GM19438 (cell line): ENCODE measurements around the gene COQ8A.
"Not testable (repeated sequence)": the region's sequence is repeated elsewhere in the genome, so short reads cannot be mapped to it uniquely, and the experiment has no call there.

ENCODE experiments used
- ATAC-seq: cut with Tn5 transposase; IDR thresholded peaks from one replicate; pipeline ENCODE4 v1.9.1; 2021; ENCODE audit warnings: low read depth; ENCODE audit not compliant: unreplicated experiment

The COQ8A gene

DNA sequence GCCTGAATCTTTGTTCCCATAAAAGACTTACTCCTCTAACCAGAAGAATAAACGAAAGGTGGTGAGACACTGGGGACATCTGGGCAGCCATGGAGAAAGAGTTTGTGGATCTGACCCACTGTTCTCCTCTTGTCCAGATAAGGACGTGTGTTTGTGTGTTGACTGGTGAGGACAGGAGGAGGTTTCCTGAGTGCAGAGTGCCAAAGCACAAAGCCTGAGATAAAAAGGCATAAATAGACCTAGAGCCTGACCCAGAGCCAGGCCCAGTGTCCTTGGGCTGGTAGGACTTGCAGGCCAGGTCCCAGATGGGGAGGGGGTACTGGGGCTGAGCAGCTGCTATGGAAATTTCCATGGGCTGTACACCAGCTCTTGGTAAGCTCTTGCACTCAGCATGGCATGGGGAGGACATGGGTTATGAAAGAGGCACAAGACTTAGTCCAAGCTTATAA lies 19.6 kb upstream of the COQ8A start:
- ATAC-seq: no peak

DNA sequence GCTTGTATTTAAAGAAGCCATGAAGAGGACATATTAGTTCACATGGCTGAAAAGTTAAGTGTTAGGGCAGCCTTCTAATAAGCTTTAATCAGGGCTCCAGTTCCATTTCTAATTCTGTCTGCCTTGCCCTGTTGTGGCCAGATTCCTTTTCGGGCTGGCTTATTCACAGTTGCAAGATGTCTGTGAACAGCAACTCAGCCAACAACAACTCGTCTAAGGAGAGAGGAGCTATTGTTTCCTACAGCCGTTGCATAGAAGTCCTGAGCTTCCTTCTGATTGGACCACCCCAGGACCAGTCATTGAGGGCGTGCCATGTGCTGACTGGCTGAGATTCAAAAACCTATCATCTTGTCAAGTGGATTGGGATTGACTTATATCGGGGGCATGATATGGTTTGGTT lies 18.6 kb upstream of the COQ8A start:
- ATAC-seq: no peak

DNA sequence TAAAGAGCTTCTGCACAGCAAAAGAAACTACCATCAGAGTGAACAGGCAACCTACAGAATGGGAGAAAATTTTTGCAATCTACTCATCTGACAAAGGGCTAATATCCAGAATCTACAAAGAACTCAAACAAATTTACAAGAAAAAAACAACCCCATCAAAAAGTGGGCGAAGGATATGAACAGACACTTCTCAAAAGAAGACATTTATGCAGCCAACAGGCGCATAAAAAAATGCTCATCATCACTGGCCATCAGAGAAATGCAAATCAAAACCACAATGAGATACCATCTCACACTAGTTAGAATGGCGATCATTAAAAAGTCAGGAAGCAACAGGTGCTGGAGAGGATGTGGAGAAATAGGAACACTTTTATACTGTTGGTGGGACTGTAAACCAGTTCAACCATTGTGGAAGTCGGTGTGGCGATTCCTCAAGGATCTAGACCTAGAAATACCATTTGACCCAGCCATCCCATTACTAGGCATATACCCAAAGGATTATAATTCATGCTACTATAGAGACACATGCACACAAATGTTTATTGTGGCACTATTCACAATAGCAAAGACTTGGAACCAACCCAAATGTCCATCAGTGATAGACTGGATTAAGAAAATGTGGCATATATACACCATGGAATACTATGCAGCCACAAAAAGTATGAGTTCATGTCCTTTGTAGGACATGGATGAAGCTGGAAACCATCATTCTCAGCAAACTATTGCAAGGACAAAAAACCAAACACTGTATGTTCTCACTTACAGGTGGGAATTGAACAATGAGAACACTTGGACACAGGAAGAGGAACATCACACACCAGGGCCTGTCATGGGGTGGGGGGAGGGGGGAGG lies 10.6 kb upstream of the COQ8A start:
- not testable (repeated sequence) for ATAC-seq

DNA sequence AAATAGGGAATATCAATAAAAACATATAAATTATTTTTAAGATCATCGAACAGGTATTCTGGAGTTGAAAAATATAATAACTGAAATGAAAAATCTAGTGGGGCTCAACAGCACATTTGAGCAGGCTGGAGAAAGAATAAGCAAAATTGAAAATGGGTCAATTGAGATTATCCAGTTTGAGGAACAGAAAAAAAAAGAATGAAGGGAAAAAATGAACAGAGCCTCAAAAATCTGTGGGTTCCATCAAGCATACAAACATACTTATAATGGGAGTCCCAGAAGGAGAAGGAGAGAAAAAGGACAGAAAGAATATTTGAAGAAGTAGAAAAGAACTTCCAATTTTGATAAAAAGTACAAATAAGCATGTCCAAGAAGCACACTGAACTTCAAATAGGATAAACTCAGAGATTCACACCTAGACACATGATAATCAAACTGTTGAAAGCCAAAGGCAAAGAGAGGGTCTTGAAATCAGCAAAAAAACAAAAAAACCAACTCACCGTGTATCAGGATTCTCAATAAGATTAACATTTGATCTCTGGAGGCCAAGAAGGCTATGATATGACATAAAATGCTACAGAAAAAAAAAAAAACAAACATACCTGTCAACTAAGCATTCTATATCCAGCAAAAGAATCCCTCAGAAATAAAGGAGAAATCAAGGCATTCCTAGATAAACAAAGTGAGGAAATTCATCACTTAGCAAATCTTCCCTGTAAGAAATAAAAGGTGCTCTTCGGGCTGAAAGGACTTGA lies 5.4 kb upstream of the COQ8A start:
- no peak for ATAC-seq

DNA sequence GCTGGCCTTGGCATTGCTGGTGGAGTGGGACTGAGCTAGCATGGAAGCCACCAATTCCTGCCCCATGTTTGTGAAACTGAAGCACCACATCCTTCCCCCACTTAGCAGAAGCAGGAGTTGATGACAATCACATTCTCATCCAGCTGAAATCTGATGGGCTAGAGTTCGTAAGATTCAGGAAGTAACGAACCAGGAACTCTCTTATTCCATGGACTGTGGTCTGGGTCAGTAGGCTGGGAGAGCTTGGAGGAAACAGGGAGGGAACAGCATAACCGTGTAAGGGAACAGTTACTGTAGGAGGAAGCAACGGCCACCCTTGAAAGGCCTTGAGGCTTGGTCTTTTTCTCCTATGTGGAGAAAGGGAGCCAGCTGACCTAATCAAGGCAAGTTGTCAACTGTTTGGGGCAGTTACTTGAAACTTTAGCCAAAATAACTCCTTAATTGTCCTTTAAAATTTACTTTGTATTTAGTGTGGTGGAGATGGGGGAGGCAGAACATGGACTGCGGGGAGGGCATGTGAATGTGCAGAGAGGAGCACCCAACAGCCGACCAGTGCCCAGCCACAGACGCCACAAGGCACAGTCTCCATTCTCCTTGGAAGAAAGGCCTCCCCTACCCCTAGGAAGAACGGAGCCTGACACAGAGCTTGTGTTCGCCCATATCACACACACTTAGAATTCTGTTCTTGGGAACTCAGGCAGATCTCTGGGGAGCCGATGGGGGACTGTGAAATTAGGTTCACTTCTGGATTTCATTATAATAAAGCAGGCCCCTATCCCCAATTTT lies 2.0 kb upstream of the COQ8A start:
- ATAC-seq: no peak

DNA sequence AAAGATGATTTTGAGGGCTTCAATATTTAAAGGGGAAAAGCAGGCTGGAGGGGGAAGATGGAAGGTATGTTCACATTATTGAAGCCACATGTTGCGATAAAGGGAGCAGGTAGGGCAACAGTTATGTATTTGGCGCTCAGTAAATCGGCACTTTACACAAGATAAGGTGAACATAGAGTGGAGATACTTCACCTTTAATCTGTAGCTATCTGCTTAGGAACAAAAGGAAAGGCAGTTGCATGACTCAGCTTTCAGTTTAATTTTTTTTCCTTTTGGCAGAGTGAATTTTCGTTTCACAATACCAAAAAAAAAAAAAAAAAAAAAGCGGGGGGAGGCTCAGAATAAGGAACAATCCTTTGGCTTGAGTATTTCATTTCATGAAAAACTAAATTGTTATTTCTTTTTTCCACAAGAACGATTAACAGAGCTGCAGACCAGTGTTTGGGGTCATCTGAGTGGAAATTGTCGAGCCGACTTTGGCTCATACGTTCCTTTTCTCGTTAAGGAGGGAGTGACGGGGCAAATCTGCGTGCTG lies 1.1 kb upstream of the COQ8A start:
- ATAC-seq: no peak

DNA sequence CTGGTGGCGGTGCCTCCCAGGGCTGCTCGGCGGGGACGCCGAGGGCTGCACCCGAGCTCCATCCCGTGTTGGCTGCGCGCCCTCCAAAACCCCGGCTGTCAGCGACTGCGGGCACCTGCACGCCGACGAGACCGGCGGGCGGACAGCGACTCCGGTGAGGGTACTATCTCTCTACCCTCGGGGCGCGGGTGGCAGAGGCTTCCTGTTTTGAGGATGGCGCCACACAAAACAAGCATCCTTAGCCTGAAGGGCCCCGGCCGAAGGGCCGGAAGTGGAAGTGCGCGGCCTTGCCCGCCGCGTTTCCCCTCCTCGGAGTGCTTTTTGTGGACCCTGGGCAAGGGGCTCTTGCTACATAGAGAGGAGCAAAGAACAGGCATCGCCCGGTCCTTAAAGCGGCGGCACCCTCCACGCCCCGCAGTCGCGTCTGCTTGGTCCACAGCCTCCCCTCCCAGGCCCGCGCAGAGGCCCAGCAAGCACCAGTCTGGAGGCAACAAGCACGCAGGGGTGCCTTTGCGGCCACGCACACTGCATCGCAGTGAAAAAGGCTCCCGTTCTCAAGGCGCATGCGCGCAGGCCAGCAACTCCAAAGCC lies 561 bp upstream of the COQ8A start:
- ATAC-seq: peak; percentile 29

DNA sequence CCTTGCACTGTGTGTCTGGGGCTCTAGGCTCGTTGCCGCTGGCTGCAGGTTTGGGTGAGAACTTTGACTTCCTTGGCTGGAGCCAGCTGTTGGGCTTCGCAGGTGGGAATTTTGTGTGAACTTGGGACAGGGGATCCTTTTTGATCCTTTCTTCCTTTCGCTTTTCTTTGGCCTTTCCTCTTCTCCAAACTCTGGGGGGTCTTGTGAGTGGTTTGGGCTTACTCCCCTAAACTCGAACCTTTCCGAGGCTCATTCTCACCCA lies 643 bp downstream of the COQ8A start:
- ATAC-seq: no peak

DNA sequence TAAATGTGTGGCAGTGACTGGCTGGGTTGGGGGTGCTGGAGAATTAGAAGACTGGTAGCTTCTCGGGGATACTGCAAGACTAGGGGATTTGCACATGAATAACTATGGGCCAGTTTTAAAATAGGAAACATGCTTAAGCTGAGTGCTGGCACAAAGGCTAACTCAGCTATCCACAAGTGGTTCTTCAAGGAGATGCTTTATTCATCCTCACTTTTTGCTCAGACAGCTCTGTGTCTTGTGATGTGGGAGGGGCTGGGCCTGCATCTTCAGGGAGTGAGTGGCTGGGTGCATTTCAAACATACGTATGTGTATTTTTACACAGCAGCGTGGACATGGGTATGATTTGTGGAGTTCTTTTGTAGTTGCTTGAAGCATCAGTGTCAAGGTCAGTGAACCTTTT lies 2.3 kb downstream of the COQ8A start:
- ATAC-seq: no peak

DNA sequence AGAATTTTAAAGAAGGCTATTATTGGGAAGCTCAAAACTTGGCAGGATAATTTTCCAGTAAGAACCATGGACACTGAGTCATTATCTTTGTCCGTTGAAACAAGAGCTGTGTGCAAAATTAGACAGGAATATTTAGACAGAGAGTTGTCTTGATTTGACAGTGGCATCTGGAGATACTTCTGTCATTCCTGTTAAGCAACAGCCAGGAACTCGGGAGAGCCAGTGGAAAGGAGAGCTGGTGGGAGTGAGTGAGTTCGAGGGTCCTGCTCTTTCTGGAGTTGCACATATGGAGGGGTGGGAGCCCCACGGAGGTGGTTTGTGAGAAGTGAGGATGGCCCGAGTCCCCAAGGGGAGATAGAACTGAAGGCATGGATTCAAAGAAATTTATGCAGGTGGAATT lies 3.1 kb downstream of the COQ8A start:
- no peak for ATAC-seq

DNA sequence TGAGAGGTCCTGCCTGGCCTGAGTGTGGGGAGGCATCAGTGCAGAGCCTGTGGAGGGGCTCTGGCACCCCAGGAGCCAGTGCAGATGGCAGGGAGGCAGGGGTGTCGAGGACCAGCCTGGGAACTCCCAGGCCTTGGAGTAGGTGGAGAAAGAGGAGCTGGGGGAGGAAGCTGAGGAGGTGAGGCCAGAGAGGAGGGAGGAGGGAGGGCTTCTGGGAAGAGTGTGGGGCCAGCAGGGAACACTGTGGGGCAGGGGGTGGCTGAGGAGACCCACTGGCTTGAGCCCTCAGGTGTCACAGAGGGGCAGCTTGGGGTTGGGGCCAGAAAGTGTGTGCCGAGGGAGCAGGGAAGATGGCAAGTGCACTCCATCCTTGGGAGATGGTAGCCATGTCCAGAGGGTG lies 3.8 kb downstream of the COQ8A start:
- ATAC-seq: no peak

DNA sequence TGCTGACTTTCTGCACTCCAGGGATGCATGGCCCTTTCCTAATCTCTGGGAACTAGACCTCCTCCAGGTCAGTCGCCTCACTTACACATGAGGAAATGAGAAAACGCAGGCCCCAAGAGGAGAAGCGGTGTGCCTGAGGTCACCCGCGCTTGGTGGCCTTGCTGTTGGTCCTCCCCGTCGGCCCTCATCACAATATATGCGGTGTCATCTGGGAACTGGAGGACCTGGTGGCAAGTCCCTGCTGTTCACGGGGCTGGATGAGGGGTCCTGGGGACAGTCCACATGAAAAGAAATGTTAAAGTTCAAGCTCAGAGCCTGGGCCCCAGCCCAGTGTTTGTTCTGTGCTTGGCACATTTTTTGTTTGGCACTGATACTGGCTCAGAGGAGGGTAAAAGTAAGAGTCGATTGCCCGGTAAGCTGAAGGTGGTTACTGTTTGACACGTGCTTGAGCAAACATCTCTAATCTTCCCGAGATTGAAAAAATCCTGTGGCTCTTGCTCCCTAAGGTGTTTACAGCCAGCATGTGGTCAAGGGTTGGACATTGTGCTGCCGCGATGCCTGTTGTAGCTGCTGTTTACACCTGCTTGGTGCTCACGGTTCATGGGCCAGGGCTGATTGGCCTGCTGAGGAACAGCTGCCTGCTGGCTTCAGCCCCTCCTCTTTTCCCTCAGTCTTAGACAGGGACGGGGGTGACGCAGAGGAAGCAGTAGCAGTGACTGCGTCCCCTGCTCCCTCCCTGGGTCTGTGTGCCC lies 5.2 kb downstream of the COQ8A start:
- no peak for ATAC-seq

DNA sequence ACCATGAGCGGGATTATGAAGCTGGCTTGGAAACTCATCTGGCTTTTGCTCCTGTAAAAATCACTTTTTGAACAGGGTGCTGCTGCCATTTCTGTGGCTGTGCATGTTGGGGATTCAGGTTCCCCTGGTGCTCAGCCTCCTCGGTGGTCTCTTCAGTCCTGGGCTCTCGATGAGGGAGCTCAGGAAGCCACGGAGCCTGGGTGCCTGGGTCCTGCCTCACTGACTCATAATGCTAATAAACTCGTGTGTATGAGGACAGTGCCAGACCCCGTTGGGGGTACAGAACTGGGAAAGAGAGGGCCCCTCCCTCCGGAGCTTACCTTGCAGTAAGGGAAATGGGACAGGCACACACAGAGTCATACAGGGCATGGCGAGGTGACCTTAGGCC lies 5.8 kb downstream of the COQ8A start:
- no peak for ATAC-seq

DNA sequence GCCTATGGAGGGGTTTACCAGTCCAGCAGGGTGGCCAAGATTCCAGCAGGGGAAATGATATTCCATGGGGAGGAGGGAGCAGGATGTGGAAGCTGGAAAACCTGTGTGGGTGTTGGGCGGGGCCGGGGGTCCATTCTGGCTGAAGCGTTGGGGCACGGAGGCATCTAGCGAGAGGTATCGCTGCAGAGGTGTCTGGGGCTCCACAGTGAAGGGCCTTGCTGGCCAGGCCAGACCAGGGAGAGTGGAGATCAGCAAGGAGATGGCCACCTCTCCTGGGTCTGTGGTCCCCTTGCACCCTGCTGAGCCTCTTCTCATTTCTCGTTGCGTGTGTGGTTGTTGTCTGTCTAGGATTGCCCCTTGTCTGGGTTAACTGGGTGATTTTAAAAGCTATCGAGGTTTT lies 6.2 kb downstream of the COQ8A start:
- ATAC-seq: no peak

DNA sequence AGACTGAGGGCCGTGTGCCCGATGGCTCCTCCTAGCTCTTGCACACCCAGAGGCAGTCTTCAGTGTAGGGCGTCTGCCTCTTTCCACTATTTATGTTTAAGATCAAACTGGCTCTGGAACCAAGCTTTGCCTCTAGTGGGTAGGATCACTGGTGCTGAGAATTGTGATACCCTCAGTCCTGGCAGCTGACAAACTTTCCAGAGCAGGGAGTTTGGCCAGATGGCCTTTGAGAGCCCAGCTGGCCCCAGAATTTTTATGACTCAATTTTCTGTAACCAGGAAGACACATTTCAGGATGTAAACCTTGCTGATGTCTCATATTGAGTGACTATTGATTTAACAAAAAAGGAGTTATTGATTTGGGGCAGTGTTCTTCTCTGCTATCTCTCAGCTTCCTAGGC lies 6.7 kb downstream of the COQ8A start:
- ATAC-seq: no peak

DNA sequence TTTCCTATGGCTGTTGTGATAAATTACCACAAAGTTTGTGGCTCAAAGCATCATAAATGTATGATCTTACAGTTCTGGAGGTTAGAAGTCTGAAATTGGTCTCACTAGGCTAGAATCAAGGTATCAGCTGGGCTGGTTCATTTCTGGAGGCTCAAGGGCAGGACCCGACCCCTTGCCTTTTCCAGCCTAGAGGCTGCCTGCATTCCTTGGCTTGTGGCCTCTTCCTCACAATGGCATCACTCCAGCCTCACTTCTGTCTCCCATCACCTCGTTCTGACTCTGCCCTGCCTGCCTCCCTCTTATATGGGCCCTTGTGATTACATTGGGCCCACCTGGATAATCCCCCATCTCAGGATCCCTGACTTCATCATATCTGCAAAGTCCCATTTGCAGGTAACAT lies 8.0 kb downstream of the COQ8A start:
- no peak for ATAC-seq

DNA sequence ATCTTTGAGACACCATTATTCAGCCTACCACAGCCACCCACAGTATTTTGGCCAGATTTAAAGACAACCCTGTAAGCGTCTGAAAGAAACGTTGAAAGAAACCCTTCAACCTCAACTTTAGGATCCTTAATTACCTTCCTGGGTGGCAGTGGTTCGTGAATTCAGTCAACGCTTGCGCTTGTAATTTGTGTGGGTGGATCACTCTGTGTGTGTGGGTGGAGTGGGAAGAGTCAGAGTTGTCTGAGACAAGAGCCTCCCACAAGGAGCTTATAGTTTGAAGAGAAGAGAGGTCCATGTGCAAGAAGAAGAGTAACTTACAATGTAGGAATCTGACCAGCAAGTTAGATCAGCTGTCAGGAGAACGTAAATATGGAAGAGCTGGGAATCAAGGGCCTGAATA lies 8.4 kb downstream of the COQ8A start:
- no peak for ATAC-seq

DNA sequence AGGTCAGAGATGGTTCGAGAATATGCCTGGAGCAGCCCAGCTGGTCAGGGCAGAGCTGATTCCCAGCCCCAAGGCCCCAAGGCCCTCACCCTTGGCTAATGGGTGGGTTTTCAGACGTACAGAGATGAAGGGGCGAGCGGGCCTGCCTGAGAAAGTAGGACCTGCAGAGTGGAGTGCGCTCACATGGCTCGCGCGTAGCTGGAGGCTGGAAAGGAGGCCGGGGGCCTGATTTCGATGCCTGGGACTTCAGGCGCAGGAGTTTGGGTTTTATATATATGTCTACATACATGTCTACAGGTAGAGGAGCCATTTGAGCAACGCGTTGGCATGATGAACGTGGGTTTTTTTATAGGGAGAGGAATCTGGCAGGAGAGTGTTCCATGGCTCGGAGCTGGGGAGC lies 8.9 kb downstream of the COQ8A start:
- no peak for ATAC-seq

DNA sequence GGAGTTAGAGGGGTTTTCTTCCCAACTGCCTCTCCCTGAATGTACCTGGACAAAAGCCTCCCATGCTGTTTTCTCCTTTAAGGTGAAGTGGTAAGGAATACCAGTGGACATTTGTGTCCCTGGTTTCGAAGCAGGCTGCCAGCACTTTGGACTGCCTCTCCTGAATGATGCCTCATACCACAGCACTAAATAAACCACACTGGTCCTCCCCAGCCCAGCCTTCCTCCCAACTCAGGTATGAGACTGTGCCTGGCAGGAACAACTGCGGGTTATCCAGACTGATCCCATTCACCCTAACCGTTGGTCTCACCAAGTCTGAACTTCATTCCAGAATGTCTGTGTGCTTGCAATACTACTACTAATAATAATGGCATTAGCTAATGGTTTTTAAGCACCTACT lies 9.3 kb downstream of the COQ8A start:
- ATAC-seq: no peak

DNA sequence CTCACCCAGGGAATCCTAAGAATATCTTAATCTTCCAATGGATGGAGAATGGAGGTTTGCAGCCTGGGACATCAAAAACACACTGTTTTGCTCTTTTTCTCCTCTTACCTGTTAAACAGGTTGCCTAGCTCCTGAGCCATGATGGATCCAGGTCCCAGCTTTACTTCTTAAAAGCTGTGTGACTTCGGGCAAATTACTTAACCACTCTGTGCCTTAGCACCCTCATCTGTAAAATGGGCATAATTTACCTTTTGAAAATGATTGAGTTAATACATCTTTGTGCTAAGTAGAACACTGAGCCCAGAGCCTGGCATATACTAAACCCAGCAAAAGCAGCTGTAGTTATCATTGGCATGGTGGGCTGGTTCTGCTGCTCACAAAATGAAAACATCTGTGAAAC lies 10.2 kb downstream of the COQ8A start:
- no peak for ATAC-seq
